Measurements from ENCODE around the gene HACE1.

DNA sequence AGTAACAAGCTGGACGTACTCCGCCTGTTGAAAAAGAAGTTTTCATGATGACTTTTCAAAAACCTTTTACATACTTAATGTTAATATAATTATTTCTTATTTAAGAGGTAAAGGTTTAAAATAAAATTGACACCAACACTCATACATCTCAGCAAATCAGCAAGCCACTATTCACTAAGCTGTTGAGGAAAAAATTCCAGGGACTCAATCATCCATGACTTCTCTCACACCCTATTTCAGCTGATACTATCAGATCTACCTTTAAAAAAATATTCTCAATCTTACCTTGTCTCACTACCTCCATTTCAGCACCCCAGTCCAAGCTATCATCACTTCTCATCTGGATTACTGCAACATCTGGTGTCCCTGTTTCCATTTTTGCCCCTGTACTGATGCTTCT, 109.3 kb downstream of the HACE1 start:
- TF ChIP-seq CTCF (IDR thresholded peaks at IDR 0.05) (no peak), POLR2AphosphoS5 (IDR thresholded peaks at IDR 0.05) (no peak), POLR2A (IDR thresholded peaks at IDR 0.05) (no peak)
